LoVo (cell line): ENCODE data around the gene MYOZ3.

Source experiments
- DNase-seq: peaks from one replicate; pipeline ENCODE4 v3.0.0-alpha.2; 2016; ENCODE audit warnings: low spot score

MYOZ3 gene

GRCh38 chr5:150642991-150643710 is 17.9 kb upstream of the MYOZ3 start:
- DNase-seq, result no peak

DNA sequence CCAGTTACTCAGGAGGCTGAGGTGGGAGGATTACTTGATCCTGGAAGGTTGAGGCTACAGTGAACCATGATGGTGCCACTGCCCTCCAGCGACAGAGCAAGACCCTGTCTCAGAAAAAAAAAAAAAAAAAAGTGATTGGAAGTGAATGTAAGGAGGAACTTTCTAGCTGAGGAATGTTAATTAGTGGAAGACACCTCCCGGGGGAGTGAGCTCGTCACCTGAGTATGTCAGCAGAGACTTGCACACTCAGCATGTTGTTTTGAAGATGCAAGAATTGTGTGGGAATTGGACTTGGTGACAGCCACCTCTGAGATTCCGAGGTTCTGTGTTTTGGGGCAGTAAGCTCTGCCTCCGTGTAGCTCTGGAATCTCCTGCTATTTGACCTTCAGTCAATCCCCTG is 17.0 kb upstream of the MYOZ3 start:
- no peak for DNase-seq

DNA sequence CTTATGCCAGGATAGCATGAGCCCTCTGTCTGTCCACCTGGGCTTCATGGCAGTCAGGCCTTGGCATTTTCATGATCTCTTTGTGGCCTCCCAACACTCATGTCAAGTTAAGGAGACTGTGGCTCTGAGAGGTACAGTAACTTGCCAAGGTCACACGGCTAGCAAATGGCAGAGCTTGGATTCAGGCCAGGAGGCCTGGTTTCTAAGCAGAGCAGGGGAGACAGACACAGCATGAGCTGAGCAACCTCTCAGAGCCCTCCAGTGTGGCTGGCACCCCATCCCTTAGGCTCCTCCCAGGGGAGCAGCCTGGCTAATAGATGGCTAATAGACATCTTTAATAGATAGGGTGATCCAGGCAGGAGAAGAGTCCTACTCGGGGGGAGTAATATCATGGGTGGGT is 16.5 kb upstream of the MYOZ3 start:
- DNase-seq, result no peak

- peak; percentile 41 for DNase-seq
Observed at GRCh38 chr5:150645070-150645700, 15.9 kb upstream of the MYOZ3 start.

GRCh38 chr5:150647275-150648251 is 13.5 kb upstream of the MYOZ3 start:
- no peak for DNase-seq

DNA sequence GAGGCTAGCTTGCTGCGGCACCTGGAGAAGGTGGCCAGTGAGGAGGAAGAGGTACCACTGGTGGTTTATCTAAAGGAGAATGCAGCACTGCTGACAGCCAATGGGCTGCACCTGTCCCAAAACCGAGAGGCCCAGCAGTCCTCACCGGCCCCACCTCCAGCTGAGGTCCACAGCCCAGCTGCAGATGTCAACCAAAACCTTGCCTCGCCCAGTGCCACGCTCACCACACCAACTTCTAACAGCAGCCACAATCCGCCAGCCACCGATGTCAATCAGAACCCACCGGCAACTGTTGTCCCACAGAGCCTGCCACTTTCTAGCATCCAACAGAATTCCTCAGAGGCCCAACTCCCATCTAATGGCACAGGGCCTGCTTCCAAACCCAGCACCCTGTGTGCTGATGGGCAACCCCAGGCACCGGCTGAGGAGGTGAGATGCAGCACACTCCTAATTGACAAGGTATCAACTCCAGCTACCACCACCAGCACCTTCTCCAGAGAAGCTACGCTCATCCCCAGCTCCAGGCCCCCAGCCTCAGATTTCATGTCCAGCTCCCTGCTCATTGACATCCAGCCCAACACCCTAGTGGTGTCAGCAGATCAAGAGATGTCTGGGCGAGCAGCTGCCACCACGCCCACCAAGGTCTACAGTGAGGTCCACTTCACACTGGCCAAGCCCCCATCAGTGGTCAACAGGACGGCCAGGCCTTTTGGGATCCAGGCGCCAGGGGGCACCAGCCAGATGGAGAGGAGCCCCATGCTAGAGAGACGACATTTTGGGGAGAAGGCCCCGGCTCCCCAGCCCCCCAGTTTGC is 12.6 kb upstream of the MYOZ3 start:
- DNase-seq, result no peak

DNA sequence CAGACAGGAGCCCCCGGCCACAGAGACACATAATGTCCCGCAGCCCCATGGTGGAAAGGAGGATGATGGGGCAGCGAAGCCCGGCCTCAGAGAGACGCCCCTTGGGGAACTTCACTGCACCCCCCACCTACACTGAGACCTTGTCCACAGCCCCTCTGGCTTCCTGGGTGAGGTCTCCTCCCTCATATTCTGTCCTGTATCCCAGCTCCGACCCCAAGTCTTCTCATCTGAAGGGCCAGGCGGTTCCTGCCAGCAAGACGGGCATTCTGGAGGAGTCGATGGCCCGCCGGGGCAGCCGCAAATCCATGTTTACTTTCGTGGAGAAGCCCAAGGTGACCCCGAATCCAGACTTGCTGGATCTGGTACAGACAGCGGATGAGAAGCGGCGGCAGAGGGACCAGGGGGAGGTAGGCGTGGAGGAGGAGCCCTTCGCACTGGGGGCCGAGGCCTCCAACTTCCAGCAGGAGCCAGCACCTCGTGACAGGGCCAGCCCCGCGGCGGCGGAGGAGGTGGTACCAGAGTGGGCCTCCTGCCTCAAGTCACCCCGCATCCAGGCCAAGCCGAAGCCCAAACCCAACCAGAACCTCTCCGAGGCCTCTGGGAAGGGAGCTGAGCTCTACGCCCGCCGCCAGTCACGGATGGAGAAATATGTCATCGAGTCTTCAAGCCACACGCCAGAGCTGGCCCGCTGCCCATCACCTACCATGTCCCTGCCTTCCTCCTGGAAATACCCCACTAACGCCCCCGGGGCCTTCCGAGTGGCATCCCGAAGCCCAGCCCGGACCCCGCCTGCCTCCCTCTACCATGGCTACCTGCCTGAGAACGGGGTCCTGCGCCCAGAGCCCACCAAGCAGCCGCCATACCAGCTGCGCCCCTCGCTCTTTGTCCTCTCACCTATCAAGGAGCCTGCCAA is 11.7 kb upstream of the MYOZ3 start:
- no peak for DNase-seq

DNA sequence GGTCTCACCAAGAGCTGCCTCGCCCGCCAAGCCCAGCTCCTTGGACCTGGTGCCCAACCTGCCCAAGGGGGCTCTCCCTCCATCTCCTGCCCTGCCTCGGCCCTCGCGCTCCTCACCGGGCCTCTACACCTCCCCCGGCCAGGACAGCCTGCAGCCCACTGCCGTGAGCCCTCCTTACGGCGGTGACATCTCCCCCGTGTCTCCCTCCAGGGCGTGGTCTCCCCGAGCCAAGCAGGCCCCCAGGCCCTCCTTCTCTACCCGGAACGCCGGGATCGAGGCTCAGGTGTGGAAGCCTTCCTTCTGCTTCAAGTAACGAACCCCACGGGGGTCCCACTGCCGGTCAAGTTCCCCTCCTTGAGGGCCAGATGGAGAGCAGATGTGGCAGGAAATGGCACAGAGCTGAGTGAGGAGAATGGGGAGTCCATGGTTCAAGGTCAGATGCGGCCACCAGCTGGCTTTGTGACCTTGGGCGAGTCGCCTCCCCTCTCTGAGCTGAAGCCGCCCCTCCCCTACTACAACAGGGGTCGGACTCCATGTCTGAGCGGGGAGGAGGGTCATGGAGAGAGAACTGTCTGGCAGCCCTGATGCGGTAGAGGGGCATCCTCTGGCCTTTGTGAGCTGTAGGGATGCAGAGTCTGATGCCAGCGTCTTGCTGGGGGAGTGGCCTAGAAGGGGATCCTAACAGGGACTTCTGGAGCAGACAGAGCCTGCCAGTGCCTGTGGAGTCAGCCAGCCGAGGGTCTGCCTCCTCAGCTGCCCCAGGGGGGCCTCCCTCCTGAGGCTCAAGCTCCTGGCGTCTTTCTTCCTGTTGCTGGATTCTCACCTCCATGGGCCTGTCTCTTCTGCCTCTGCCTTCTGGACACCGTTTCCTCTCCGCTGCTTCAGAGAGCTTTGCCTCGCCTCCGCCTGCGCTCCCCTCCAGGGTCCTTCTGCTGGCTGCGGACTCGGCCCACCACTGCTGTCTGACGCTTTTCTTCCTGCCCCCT is 10.7 kb upstream of the MYOZ3 start:
- no peak for DNase-seq

DNA sequence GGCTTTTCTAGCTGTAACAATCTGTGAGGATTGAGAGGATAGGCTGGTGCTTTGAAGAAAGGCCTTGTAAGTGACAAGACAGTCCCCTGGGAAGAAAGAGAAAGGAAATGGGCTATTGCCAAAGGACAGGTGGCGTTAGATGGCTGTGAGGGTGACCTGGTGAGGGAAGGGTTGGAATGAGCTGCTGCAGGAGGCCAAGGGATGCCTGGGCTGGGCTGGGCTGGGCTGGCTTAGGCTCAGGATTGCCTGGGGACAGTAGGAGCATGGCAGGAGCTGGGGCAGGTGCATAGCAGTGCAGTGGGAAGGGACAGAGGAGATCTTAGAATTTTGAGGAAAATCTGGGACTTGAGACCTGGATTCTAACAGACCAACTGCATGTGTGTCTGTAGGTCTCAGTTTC is 9.7 kb upstream of the MYOZ3 start:
- DNase-seq, result no peak

GRCh38 chr5:150651924-150652671 is 9.0 kb upstream of the MYOZ3 start:
- DNase-seq, result no peak

DNA sequence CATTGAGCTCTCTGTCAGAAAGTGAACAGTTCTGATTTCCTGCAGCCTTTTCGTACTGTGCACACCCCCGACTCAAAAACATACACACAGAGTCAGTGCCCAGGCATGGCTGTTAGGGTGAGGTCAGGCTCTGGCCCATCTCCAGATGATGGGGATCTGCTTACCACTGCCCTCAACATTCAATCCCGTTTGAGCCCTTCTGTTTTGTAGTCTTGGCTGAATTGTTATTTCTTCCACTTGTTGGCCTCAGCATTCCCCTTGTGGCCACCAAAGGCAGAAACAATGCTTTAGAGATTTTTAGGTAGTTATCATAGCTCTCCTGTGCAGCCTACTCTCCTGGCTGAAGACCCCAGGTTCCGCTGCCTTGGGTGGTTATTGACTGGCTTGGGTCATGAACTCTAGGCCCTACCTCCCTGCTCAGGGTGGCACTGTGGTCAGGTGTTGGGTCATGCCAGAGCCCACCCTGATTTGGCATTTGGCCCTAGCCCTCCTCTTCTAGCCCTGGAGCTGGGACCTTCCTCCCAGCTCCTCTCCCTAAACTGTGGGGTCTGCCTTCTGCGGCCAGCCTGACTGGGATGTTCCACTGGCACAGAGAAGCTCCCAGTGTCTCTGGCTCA is 7.8 kb upstream of the MYOZ3 start:
- no peak for DNase-seq

GRCh38 chr5:150653762-150654556 is 7.1 kb upstream of the MYOZ3 start:
- DNase-seq, result no peak

DNA sequence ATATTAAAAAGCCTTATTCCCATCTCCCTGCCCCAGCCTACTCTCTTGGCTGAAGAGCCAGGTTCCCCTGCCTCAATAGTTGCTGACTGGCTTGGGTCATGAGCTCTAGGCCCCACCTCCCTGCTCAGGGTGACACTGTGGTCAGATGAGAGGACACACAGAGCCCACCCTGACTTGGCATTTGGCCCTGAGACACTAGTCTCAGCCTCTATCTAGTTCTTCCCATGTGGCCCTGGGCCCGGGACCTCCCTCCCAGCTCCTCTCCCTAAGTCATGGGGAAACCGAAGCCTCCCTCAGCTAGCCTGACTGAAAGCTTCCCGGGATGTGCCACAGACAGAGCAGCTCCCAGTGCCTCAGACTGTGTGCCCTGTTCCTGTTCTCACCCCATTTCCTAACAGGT is 5.8 kb upstream of the MYOZ3 start:
- no peak for DNase-seq

- peak; percentile 80 for DNase-seq
Observed at GRCh38 chr5:150656191-150657132, 4.6 kb upstream of the MYOZ3 start.

DNA sequence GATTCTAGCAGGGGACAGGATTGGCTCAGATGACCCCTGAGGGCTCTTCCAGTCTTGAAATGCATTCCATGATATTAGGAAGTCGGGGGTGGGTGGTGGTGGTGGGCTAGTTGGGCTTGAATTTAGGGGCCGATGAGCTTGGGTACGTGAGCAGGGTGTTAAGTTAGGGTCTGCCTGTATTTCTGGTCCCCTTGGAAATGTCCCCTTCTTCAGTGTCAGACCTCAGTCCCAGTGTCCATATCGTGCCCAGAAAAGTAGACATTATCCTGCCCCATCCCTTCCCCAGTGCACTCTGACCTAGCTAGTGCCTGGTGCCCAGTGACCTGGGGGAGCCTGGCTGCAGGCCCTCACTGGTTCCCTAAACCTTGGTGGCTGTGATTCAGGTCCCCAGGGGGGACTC is 2.9 kb upstream of the MYOZ3 start:
- no peak for DNase-seq

DNA sequence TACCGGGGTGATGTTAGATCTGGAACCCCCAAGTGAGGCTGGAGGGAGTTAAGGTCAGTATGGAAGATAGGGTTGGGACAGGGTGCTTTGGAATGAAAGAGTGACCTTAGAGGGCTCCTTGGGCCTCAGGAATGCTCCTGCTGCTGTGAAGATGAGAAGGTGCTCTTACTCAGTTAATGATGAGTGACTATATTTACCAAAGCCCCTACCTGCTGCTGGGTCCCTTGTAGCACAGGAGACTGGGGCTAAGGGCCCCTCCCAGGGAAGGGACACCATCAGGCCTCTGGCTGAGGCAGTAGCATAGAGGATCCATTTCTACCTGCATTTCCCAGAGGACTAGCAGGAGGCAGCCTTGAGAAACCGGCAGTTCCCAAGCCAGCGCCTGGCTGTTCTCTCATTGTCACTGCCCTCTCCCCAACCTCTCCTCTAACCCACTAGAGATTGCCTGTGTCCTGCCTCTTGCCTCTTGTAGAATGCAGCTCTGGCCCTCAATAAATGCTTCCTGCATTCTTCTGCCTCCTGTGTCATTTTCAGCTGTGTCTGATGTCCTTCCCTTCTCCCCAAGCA is 2.3 kb upstream of the MYOZ3 start:
- no peak for DNase-seq
